WTC11 (cell line): ENCODE data around the gene CRYBA1. TPM values are rescaled to one million over a fixed set of nuclear protein-coding genes. Genes with fewer than 3 reads are reported as not detected.

Experiments
- ATAC-seq: fragments of 200-7000 bp; cut with Tn5 transposase; 2 replicates; pipeline ENCODE4 v1.10.0; 2021; ENCODE audit warnings: mild to moderate bottlenecking, moderate library complexity
- CTCF ChIA-PET: fragments of 300-600 bp; sonication (Branson Sonifier 250); formaldehyde crosslinking; loops from one replicate; lab custom pipeline; 2021; ENCODE audit warnings: antibody characterized with exemption; lab: Charles Lee
- POLR2A ChIA-PET: fragments of 350-600 bp; sonication (Branson Sonifier 250); formaldehyde crosslinking; loops from one replicate; lab custom pipeline; 2021; ENCODE audit warnings: antibody characterized with exemption; lab: Charles Lee
- DNase-seq: peaks from one replicate; pipeline ENCODE4 v3.0.0; 2021; ENCODE audit warnings: low spot score
- H3K27ac Mint-ChIP-seq: 2 replicates; pipeline ENCODE4 v1.8.0; 2021; ENCODE audit warnings: mixed read lengths
- H3K27me3 Mint-ChIP-seq: 2 replicates; pipeline ENCODE4 v1.8.0; 2021; ENCODE audit warnings: low read depth, mild to moderate bottlenecking, moderate library complexity, mixed read lengths
- H3K36me3 Mint-ChIP-seq: 2 replicates; pipeline ENCODE4 v1.8.0; 2021; ENCODE audit warnings: mixed read lengths
- H3K4me1 Mint-ChIP-seq: 2 replicates; pipeline ENCODE4 v1.8.0; 2022; ENCODE audit warnings: mixed read lengths
- H3K4me3 Mint-ChIP-seq: 2 replicates; pipeline ENCODE4 v1.8.0; 2021; ENCODE audit warnings: mild to moderate bottlenecking, moderate library complexity, mixed read lengths
- H3K9me3 Mint-ChIP-seq: 2 replicates; pipeline ENCODE4 v1.8.0; 2021; ENCODE audit warnings: mixed read lengths
- CBFB ChIP-seq: sonication (generic); formaldehyde crosslinking; IDR thresholded peaks from 2 replicates; pipeline ENCODE4 v1.8.1; 2022; ENCODE audit warnings: mild to moderate bottlenecking, low read depth, missing genetic modification reagents
- CREM ChIP-seq: sonication (generic); formaldehyde crosslinking; IDR thresholded peaks from 2 replicates; pipeline ENCODE4 v1.8.1; 2022; ENCODE audit warnings: mild to moderate bottlenecking, missing genetic modification reagents, moderate library complexity
- E2F1 ChIP-seq: sonication (generic); formaldehyde crosslinking; IDR thresholded peaks from 2 replicates; pipeline ENCODE4 v1.8.0; 2022; ENCODE audit warnings: mild to moderate bottlenecking, missing genetic modification reagents
- EMX1 ChIP-seq: fragments of 250-450 bp; sonication (Bioruptor Pico); IDR thresholded peaks from 2 replicates; pipeline ENCODE4 v1.8.0; 2021; ENCODE audit warnings: mild to moderate bottlenecking
- FOXJ3 ChIP-seq: sonication (generic); formaldehyde crosslinking; IDR thresholded peaks from 2 replicates; pipeline ENCODE4 v1.9.0; 2021; ENCODE audit warnings: missing genetic modification reagents, mild to moderate bottlenecking, borderline replicate concordance
- FOXP1 ChIP-seq: sonication (generic); formaldehyde crosslinking; IDR thresholded peaks from 2 replicates; pipeline ENCODE4 v1.8.0; 2022; ENCODE audit warnings: missing genetic modification reagents, mild to moderate bottlenecking, moderate library complexity, borderline replicate concordance
- GABPB1 ChIP-seq: sonication (generic); formaldehyde crosslinking; IDR thresholded peaks from 2 replicates; pipeline ENCODE4 v1.8.1; 2023; ENCODE audit warnings: mild to moderate bottlenecking, missing genetic modification reagents
- GRHL2 ChIP-seq: fragments of 250-450 bp; sonication (Bioruptor Pico); IDR thresholded peaks from 2 replicates; pipeline ENCODE4 v1.8.0; 2022; ENCODE audit warnings: mild to moderate bottlenecking, moderate library complexity; ENCODE audit not compliant: insufficient replicate concordance, severe bottlenecking
- GTF2I ChIP-seq: fragments of 250-450 bp; sonication (Bioruptor Pico); conservative IDR thresholded peaks from 2 replicates; pipeline ENCODE4 v1.4.0; 2021; ENCODE audit warnings: mild to moderate bottlenecking
- HMGA2 ChIP-seq: fragments of 250-450 bp; sonication (Bioruptor Pico); IDR thresholded peaks from 2 replicates; pipeline ENCODE4 v1.4.0; 2021; ENCODE audit warnings: mild to moderate bottlenecking, moderate library complexity
- MAX ChIP-seq: sonication (generic); formaldehyde crosslinking; IDR thresholded peaks from 2 replicates; pipeline ENCODE4 v1.8.0; 2022; ENCODE audit warnings: mild to moderate bottlenecking, missing genetic modification reagents
- NR1H2 ChIP-seq: sonication (generic); formaldehyde crosslinking; IDR thresholded peaks from 2 replicates; pipeline ENCODE4 v1.9.0; 2021; ENCODE audit warnings: mild to moderate bottlenecking, moderate library complexity, missing genetic modification reagents
- NR2C2 ChIP-seq: sonication (generic); formaldehyde crosslinking; IDR thresholded peaks from 2 replicates; pipeline ENCODE4 v1.8.0; 2022; ENCODE audit warnings: mild to moderate bottlenecking, missing genetic modification reagents
- NR3C1 ChIP-seq: sonication (generic); formaldehyde crosslinking; conservative IDR thresholded peaks from 2 replicates; pipeline ENCODE4 v1.8.1; 2023; ENCODE audit warnings: low read depth, mild to moderate bottlenecking, missing genetic modification reagents
- OVOL2 ChIP-seq: fragments of 250-450 bp; sonication (Bioruptor Pico); IDR thresholded peaks from 2 replicates; pipeline ENCODE4 v1.9.0; 2021; ENCODE audit warnings: mild to moderate bottlenecking, borderline replicate concordance
- RELA ChIP-seq: sonication (generic); formaldehyde crosslinking; IDR thresholded peaks from 2 replicates; pipeline ENCODE4 v1.8.1; 2022; ENCODE audit warnings: missing genetic modification reagents, mild to moderate bottlenecking, borderline replicate concordance
- SP1 ChIP-seq: sonication (generic); formaldehyde crosslinking; conservative IDR thresholded peaks from 2 replicates; pipeline ENCODE4 v1.8.1; 2022; ENCODE audit warnings: missing genetic modification reagents
- ZNF121 ChIP-seq: sonication (generic); formaldehyde crosslinking; IDR thresholded peaks from 2 replicates; pipeline ENCODE4 v1.8.0; 2023; ENCODE audit warnings: missing genetic modification reagents
- ZNF138 ChIP-seq: sonication (generic); formaldehyde crosslinking; conservative IDR thresholded peaks from 2 replicates; pipeline ENCODE4 v1.8.1; 2022; ENCODE audit warnings: mild to moderate bottlenecking, moderate library complexity, missing genetic modification reagents
- ZNF219 ChIP-seq: sonication (generic); formaldehyde crosslinking; IDR thresholded peaks from 2 replicates; pipeline ENCODE4 v1.8.0; 2023; ENCODE audit warnings: missing genetic modification reagents, mild to moderate bottlenecking, borderline replicate concordance
- ZNF317 ChIP-seq: sonication (generic); formaldehyde crosslinking; IDR thresholded peaks from 2 replicates; pipeline ENCODE4 v1.8.1; 2023; ENCODE audit warnings: low read depth, mild to moderate bottlenecking, moderate library complexity, missing genetic modification reagents, borderline replicate concordance
- ZNF396 ChIP-seq: fragments of 250-450 bp; sonication (Bioruptor Pico); IDR thresholded peaks from 2 replicates; pipeline ENCODE4 v1.8.0; 2021; ENCODE audit warnings: mild to moderate bottlenecking, moderate library complexity, borderline replicate concordance
- ZNF416 ChIP-seq: fragments of 250-450 bp; sonication (Bioruptor Pico); IDR thresholded peaks from 2 replicates; pipeline ENCODE4 v1.9.0; 2021; ENCODE audit warnings: mild to moderate bottlenecking, inconsistent platforms
- ZNF671 ChIP-seq: fragments of 250-450 bp; sonication (Bioruptor Pico); IDR thresholded peaks from 2 replicates; pipeline ENCODE4 v1.8.0; 2021; ENCODE audit warnings: mild to moderate bottlenecking
- total RNA-seq: library from RNA; stranded (reverse); gene quantifications from 3 replicates; pipeline ENCODE4 v1.2.3, GENCODE V29; 2021
- TF ChIP-seq, protein P1 (sequence below): sonication (generic); formaldehyde crosslinking; IDR thresholded peaks from 2 replicates; pipeline ENCODE4 v1.8.1; 2023; ENCODE audit warnings: mild to moderate bottlenecking, missing genetic modification reagents, moderate library complexity
- TF ChIP-seq, protein P2 (sequence below): sonication (generic); formaldehyde crosslinking; IDR thresholded peaks from 2 replicates; pipeline ENCODE4 v1.8.1; 2022; ENCODE audit warnings: mild to moderate bottlenecking, missing genetic modification reagents, moderate library complexity, borderline replicate concordance
- TF ChIP-seq, protein P3 (sequence below): sonication (generic); formaldehyde crosslinking; conservative IDR thresholded peaks from 2 replicates; pipeline ENCODE4 v1.8.1; 2023; ENCODE audit warnings: mild to moderate bottlenecking, low read depth, missing genetic modification reagents, moderate library complexity

Gene CRYBA1
- total RNA-seq, 1 experiment from 2014 or later = not detected

DNA sequence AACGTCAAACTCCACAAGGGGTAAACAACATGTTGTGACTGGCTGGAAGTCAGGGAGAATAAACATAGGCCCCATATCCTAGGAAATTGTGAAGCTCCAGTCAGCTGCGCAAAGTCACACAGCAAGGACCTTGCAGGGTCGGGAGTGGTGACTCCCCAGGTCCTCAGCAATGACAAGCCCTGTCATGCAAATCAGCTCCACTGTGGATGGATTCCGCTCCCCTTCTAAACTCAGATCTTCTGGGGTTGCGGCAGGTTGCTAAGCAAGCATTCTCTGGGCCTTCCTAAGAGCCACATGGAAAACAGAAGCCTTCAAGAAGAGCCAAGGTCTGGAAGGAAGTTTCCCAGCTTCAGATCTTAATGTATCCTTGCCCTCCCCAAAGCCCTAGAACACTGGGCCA, 37.6 kb upstream of the CRYBA1 start (continued):
- TF ChIP-seq, protein P1, sequence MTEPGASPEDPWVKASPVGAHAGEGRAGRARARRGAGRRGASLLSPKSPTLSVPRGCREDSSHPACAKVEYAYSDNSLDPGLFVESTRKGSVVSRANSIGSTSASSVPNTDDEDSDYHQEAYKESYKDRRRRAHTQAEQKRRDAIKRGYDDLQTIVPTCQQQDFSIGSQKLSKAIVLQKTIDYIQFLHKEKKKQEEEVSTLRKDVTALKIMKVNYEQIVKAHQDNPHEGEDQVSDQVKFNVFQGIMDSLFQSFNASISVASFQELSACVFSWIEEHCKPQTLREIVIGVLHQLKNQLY = no peak
- TF ChIP-seq NR3C1 (CRISPR knock-in tag) (no peak), GRHL2 (CRISPR knock-in tag) (no peak)

DNA sequence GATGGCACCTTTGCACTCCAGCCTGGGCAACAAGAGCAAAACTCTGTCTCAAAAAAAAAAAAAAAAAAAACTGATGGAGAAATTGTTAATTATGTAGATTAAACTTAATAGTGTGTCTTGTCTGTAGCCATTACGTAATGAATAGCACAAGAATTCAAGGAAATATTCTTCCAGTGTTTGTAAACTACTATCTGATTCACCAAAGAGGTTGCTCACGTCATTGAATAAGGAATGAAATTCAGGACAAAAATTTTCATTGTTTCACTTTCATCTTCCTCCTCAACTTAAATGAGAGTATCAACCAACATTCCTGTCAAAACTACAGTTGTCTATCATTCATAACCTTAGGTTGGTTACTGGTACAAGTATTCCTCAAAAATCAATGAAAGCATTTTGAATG, 35.8 kb upstream of the CRYBA1 start:
- Mint-ChIP-seq H3K27me3 (no peaks in the 10 kb centered on the region), H3K27ac (no peak overlapping the region), H3K36me3 (no peaks in the 10 kb centered on the region), H3K4me3 (no peak overlapping the region), H3K9me3 (no peaks in the 10 kb centered on the region), H3K4me1 (peaks cover 13% of the 10 kb centered on the region)
- DNase-seq (no peak), ATAC-seq (no peak)
- TF ChIP-seq ZNF138 (CRISPR knock-in tag) (no peak), NR2C2 (no peak), CBFB (no peak), NR3C1 (CRISPR knock-in tag) (no peak), RELA (CRISPR knock-in tag) (no peak), FOXJ3 (CRISPR knock-in tag) (no peak), OVOL2 (CRISPR knock-in tag) (no peak), HMGA2 (CRISPR knock-in tag) (no peak), GTF2I (no peak), SP1 (CRISPR knock-in tag) (no peak), ZNF416 (CRISPR knock-in tag) (no peak), NR1H2 (no peak), ZNF396 (CRISPR knock-in tag) (no peak), FOXP1 (CRISPR knock-in tag) (no peak), ZNF219 (no peak), ZNF317 (CRISPR knock-in tag) (no peak), GABPB1 (CRISPR knock-in tag) (no peak)
- ChIA-PET CTCF (interaction anchor here (0.7 to 3.1 kb wide), 4 partner anchors 62 to 94 kb away, joined by 3 to 19 read pairs (median 8); no protein-coding TSS in a partner anchor), POLR2A (no interaction called here)

- CTCF ChIA-PET = interaction anchor here (0.7 to 3.1 kb wide), 6 partner anchors 8 to 95 kb away, joined by 4 to 19 read pairs (median 6); partner anchors contain the start of gene MYO18A
- Mint-ChIP-seq H3K36me3 (no peaks in the 10 kb centered on the region), H3K27me3 (no peaks in the 10 kb centered on the region), H3K27ac (no peak overlapping the region), H3K9me3 (no peaks in the 10 kb centered on the region), H3K4me1 (peaks cover 13% of the 10 kb centered on the region), H3K4me3 (no peak overlapping the region)
- POLR2A ChIA-PET = no interaction called here
- no peak for ATAC-seq
- DNase-seq = no peak
- TF ChIP-seq ZNF121 (CRISPR knock-in tag) (no peak), CREM (no peak), GTF2I (peak; percentile 64; the same call in 1 of the 2 replicates), MAX (CRISPR knock-in tag) (no peak)
Measured at GRCh38 chr17:29212094-29212631, 34.5 kb upstream of the CRYBA1 start.

DNA sequence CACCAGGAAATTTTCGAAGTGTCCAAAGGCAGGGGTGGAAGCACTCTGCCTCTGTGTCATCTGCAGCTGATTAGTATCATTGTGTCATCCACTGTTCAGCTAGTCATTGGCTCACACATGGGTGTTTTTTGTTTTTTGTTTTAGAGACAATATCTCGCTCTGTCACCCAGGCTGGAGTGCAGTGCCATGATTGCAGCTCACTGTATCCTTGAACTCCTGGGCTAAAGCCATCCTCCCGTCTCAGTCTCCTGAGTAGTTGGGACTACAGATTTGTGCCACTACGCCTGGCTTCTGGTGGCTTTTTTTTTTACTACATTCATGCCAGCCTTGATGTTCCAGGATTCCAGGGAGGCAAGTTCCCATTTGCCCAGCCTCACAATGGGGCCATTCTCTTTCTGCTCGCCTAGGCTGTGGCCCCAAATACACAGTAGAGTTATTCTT, 34.0 kb upstream of the CRYBA1 start:
- Mint-ChIP-seq H3K36me3 (no peaks in the 10 kb centered on the region), H3K4me3 (no peak overlapping the region), H3K27ac (no peak overlapping the region), H3K9me3 (no peaks in the 10 kb centered on the region), H3K27me3 (no peaks in the 10 kb centered on the region), H3K4me1 (peaks cover 11% of the 10 kb centered on the region)
- POLR2A ChIA-PET = no interaction called here
- ATAC-seq (no peak), DNase-seq (no peak)
- CTCF ChIA-PET = interaction anchor here (0.6 to 3.1 kb wide), 6 partner anchors 23 to 89 kb away, joined by 3 to 19 read pairs (median 6); partner anchors contain the start of gene MYO18A
- TF ChIP-seq ZNF671 (CRISPR knock-in tag) = no peak
- no peak for TF ChIP-seq EMX1 (CRISPR knock-in tag)
- no peak for TF ChIP-seq FOXP1 (CRISPR knock-in tag)
- TF ChIP-seq, protein P2, sequence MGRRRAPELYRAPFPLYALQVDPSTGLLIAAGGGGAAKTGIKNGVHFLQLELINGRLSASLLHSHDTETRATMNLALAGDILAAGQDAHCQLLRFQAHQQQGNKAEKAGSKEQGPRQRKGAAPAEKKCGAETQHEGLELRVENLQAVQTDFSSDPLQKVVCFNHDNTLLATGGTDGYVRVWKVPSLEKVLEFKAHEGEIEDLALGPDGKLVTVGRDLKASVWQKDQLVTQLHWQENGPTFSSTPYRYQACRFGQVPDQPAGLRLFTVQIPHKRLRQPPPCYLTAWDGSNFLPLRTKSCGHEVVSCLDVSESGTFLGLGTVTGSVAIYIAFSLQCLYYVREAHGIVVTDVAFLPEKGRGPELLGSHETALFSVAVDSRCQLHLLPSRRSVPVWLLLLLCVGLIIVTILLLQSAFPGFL (CRISPR knock-in tag) = no peak
- TF ChIP-seq GRHL2 (CRISPR knock-in tag) = no peak
- no peak for TF ChIP-seq E2F1 (CRISPR knock-in tag)
- TF ChIP-seq, protein P3, sequence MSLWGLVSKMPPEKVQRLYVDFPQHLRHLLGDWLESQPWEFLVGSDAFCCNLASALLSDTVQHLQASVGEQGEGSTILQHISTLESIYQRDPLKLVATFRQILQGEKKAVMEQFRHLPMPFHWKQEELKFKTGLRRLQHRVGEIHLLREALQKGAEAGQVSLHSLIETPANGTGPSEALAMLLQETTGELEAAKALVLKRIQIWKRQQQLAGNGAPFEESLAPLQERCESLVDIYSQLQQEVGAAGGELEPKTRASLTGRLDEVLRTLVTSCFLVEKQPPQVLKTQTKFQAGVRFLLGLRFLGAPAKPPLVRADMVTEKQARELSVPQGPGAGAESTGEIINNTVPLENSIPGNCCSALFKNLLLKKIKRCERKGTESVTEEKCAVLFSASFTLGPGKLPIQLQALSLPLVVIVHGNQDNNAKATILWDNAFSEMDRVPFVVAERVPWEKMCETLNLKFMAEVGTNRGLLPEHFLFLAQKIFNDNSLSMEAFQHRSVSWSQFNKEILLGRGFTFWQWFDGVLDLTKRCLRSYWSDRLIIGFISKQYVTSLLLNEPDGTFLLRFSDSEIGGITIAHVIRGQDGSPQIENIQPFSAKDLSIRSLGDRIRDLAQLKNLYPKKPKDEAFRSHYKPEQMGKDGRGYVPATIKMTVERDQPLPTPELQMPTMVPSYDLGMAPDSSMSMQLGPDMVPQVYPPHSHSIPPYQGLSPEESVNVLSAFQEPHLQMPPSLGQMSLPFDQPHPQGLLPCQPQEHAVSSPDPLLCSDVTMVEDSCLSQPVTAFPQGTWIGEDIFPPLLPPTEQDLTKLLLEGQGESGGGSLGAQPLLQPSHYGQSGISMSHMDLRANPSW (CRISPR knock-in tag) = no peak
